Measurements from ENCODE around the gene PSG1.
"Not testable (repeated sequence)": the region's sequence is repeated elsewhere in the genome, so short reads cannot be mapped to it uniquely, and the experiment has no call there.

GRCh38 chr19:42923106-42923505 lies 43.6 kb upstream of the PSG1 start:
- peak; percentile 77 for TF ChIP-seq CTCF (conservative IDR thresholded peaks at IDR 0.05; ENCODE audit: low read length)
- TF ChIP-seq EZH2phosphoT487 (IDR thresholded peaks at IDR 0.05; ENCODE audit: borderline replicate concordance, low read depth, low read length) = not testable (repeated sequence)
